Hematopoietic multipotent progenitor cell treated with erythropoietin and hydrocortisone succinate and interleukin-3 and kit ligand, for 4 days (in vitro differentiated cells): ENCODE data around the gene SPATA46.

Experiments used
- DNase-seq: peaks from one replicate; pipeline ENCODE4 v3.0.0-alpha.2; 2015

SPATA46 gene

GRCh38 chr1:162390396-162391185, 13.9 kb upstream of the SPATA46 start:
- DNase-seq: no peak

- DNase-seq: no peak
Observed at GRCh38 chr1:162389971-162390370, 13.3 kb upstream of the SPATA46 start.

GRCh38 chr1:162389021-162389818, 12.6 kb upstream of the SPATA46 start:
- no peak for DNase-seq

GRCh38 chr1:162388615-162389014, 12.0 kb upstream of the SPATA46 start:
- no peak for DNase-seq

GRCh38 chr1:162388083-162388594, 11.5 kb upstream of the SPATA46 start:
- no peak for DNase-seq

- no peak for DNase-seq
Observed at GRCh38 chr1:162387226-162388082, 10.8 kb upstream of the SPATA46 start.

- peak; percentile 85 for DNase-seq
Observed at GRCh38 chr1:162386292-162387225, 9.9 kb upstream of the SPATA46 start.

- no peak for DNase-seq
Observed at GRCh38 chr1:162385702-162386101, 9.0 kb upstream of the SPATA46 start.

- no peak for DNase-seq
Observed at GRCh38 chr1:162385280-162385623, 8.6 kb upstream of the SPATA46 start.

- DNase-seq: no peak
Observed at GRCh38 chr1:162384601-162385279, 8.1 kb upstream of the SPATA46 start.

GRCh38 chr1:162384116-162384515, 7.5 kb upstream of the SPATA46 start:
- no peak for DNase-seq

- no peak for DNase-seq
Observed at GRCh38 chr1:162383516-162383915, 6.9 kb upstream of the SPATA46 start.

- no peak for DNase-seq
Observed at GRCh38 chr1:162383091-162383490, 6.4 kb upstream of the SPATA46 start.

- DNase-seq: no peak
Observed at GRCh38 chr1:162381941-162382750, 5.5 kb upstream of the SPATA46 start.

- no peak for DNase-seq
Observed at GRCh38 chr1:162381383-162381782, 4.7 kb upstream of the SPATA46 start, which contains the start of gene C1orf226. TSS of gene C1orf226 (plus strand) at chr1:162381728. CDS start at chr1:162381902, 174 bp downstream.

- DNase-seq: no peak
Observed at GRCh38 chr1:162380061-162380846, 3.6 kb upstream of the SPATA46 start.

- no peak for DNase-seq
Observed at GRCh38 chr1:162375463-162375862, 1.2 kb downstream of the SPATA46 start.

- DNase-seq: no peak
Observed at GRCh38 chr1:162374406-162374805, 2.2 kb downstream of the SPATA46 start.

GRCh38 chr1:162373541-162374260, 3.0 kb downstream of the SPATA46 start:
- no peak for DNase-seq
